HCT116 (cell line): Measurements from ENCODE around the gene ZNF423. TPM values are rescaled to one million over a fixed set of nuclear protein-coding genes. Genes with fewer than 3 reads are reported as not detected.

ENCODE experiments used
- ATAC-seq: fragments of 200-7000 bp; cut with Tn5 transposase; 2 replicates; pipeline ENCODE4 v1.9.1; 2020; ENCODE audit warnings: mild to moderate bottlenecking, moderate library complexity
- BruUV-seq: library from RNA; stranded (reverse); fragments of 400-500 nt; replicated peaks from 2 replicates; lab custom pipeline; 2021; lab: Mats Ljungman, UMichigan
- CTCF ChIA-PET: fragments of 300-600 bp; sonication (Branson Sonifier 250); formaldehyde crosslinking; loops from one replicate; lab custom pipeline; 2021; ENCODE audit warnings: antibody characterized with exemption; lab: Charles Lee
- POLR2A ChIA-PET: fragments of 300-600, 350-600 bp; sonication (Branson Sonifier 250); formaldehyde crosslinking; loops from one replicate; lab custom pipeline; 2021; ENCODE audit warnings: antibody characterized with exemption; lab: Charles Lee
- RAD21 ChIA-PET, 2 experiments: fragments of 300-600 bp; sonication (Branson Sonifier 250); formaldehyde crosslinking; loops; one replicate each; lab custom pipeline; 2023; ENCODE audit warnings: low total read pairs in 2 of 2; ENCODE audit not compliant: uncharacterized antibody in 2 of 2, unreplicated experiment in 2 of 2, low non-redundant PET in 1 of 2; lab: Charles Lee
- DNase-seq: peaks from one replicate; pipeline ENCODE4 v3.0.0-alpha.2; 2010; ENCODE audit warnings: low read depth, low spot score
- H2AFZ ChIP-seq: fragments of 200-600 bp; shearing (Covaris generic), sonication (generic); 2 replicates; pipeline ENCODE4 v1.6.1; 2017; ENCODE audit warnings: low read depth, mixed run types, mixed read lengths, antibody characterized with exemption, low read length; ENCODE audit not compliant: poor library complexity, severe bottlenecking
- H3K27ac ChIP-seq: 2 replicates; pipeline ENCODE4 v1.5.1; 2012; ENCODE audit warnings: low read depth, low read length
- H3K27me3 ChIP-seq: fragments of 200-600 bp; sonication (generic); 2 replicates; pipeline ENCODE4 v1.6.1; 2016; ENCODE audit warnings: mixed run types, low read length, mixed read lengths; ENCODE audit not compliant: insufficient read depth
- H3K36me3 ChIP-seq, 2 experiments: fragments of 200-500 bp in 1 of 2; fragments of 200-600 bp in 1 of 2; sonication (Bioruptor generic) in 1 of 2; sonication (generic) in 1 of 2; 2 replicates each; pipeline versions ENCODE4 v1.5.1 to v1.6.1; 2014 to 2016; ENCODE audit warnings: low read length in 2 of 2, inconsistent platforms in 1 of 2, mixed read lengths in 1 of 2, mixed run types in 1 of 2; ENCODE audit not compliant: insufficient read depth in 2 of 2, control insufficient read depth in 1 of 2
- H3K4me1 ChIP-seq, 2 experiments: fragments of 200-600 bp in 1 of 2; sonication (generic) in 1 of 2; 2 replicates each; pipeline versions ENCODE4 v1.5.1 to v1.6.1; 2012 to 2017; ENCODE audit warnings: low read length in 2 of 2, inconsistent platforms in 1 of 2, mild to moderate bottlenecking in 1 of 2, mixed read lengths in 1 of 2, mixed run types in 1 of 2, moderate library complexity in 1 of 2; ENCODE audit not compliant: insufficient read depth in 2 of 2, control insufficient read depth in 1 of 2
- H3K4me2 ChIP-seq: fragments of 200-600 bp; sonication (generic); 2 replicates; pipeline ENCODE4 v1.6.1; 2017; ENCODE audit warnings: mixed run types, low read length, mixed read lengths
- H3K4me3 ChIP-seq, 2 experiments: fragments of 200-600 bp in 1 of 2; sonication (generic) in 1 of 2; replicated peaks in 1 of 2; 2 replicates each; pipeline ENCODE4 v1.5.1; 2011 to 2016; ENCODE audit warnings: low read length in 2 of 2, control low read depth in 1 of 2, low read depth in 1 of 2, mild to moderate bottlenecking in 1 of 2, mixed read lengths in 1 of 2, mixed run types in 1 of 2
- H3K79me2 ChIP-seq: fragments of 200-600 bp; sonication (generic); 2 replicates; pipeline ENCODE4 v1.6.1; 2017; ENCODE audit warnings: mild to moderate bottlenecking, mixed run types, low read length, moderate library complexity, mixed read lengths; ENCODE audit not compliant: insufficient read depth
- H3K9ac ChIP-seq: fragments of 200-600 bp; sonication (generic); 2 replicates; pipeline ENCODE4 v1.6.1; 2016; ENCODE audit warnings: low read length, mixed read lengths
- H3K9me2 ChIP-seq: fragments of 200-600 bp; sonication (generic), shearing (Covaris generic); 2 replicates; pipeline ENCODE4 v1.6.1; 2017; ENCODE audit warnings: mixed run types, mild to moderate bottlenecking, moderate library complexity; ENCODE audit not compliant: insufficient read depth
- H3K9me3 ChIP-seq, 2 experiments: fragments of 200-500 bp in 1 of 2; fragments of 200-600 bp in 1 of 2; sonication (Bioruptor generic) in 1 of 2; sonication (generic) in 1 of 2; 2 replicates each; pipeline ENCODE4 v1.6.1; 2014 to 2017; ENCODE audit warnings: low read length in 2 of 2, mixed read lengths in 2 of 2, inconsistent platforms in 1 of 2, low read depth in 1 of 2, mild to moderate bottlenecking in 1 of 2, mixed run types in 1 of 2, moderate library complexity in 1 of 2; ENCODE audit not compliant: control insufficient read depth in 1 of 2, insufficient read depth in 1 of 2
- H4K20me1 ChIP-seq: fragments of 200-600 bp; sonication (generic), shearing (Covaris generic); 2 replicates; pipeline ENCODE4 v1.6.1; 2017; ENCODE audit warnings: mixed run types, mild to moderate bottlenecking, moderate library complexity; ENCODE audit not compliant: insufficient read depth
- ELF1 ChIP-seq: IDR thresholded peaks from 2 replicates; pipeline ENCODE4 v1.6.1; 2012; ENCODE audit warnings: low read depth, borderline replicate concordance
- EZH2phosphoT487 ChIP-seq: fragments of 200-600 bp; IDR thresholded peaks from 2 replicates; pipeline ENCODE4 v1.6.1; 2018; ENCODE audit warnings: antibody characterized with exemption, borderline replicate concordance
- POLR2AphosphoS5 ChIP-seq: IDR thresholded peaks from 2 replicates; pipeline ENCODE4 v1.6.1; 2011; ENCODE audit warnings: mild to moderate bottlenecking, low read depth, low read length, moderate library complexity
- RAD21 ChIP-seq: IDR thresholded peaks from 2 replicates; pipeline ENCODE4 v1.6.1; 2012; ENCODE audit warnings: low read depth, mild to moderate bottlenecking
- SIN3A ChIP-seq: IDR thresholded peaks from 2 replicates; pipeline ENCODE4 v1.6.1; 2012; ENCODE audit warnings: low read depth
- SP1 ChIP-seq: IDR thresholded peaks from 2 replicates; pipeline ENCODE4 v1.6.1; 2012; ENCODE audit warnings: low read depth
- TCF7L2 ChIP-seq: IDR thresholded peaks from 2 replicates; pipeline ENCODE4 v1.7.0; 2011; ENCODE audit warnings: borderline replicate concordance, inconsistent platforms; ENCODE audit not compliant: insufficient read depth, insufficient read length; ENCODE audit errors: extremely low read depth
- ZNF274 ChIP-seq: fragments of 200-500 bp; sonication (Bioruptor generic); IDR thresholded peaks from 2 replicates; pipeline ENCODE4 v1.6.1; 2014; ENCODE audit warnings: mild to moderate bottlenecking, low read depth, low read length, inconsistent platforms
- intact Hi-C: fragments of 100-400 bp; cut with micrococcal nuclease; formaldehyde crosslinking; loops from 2 replicates; pipeline ENCODE4 v1.10.0; 2022
- total RNA-seq: library from RNA; stranded (reverse); gene quantifications from one replicate; pipeline ENCODE4 v1.2.1, GENCODE V29; 2021; ENCODE audit not compliant: unreplicated experiment
- TF ChIP-seq, protein P1 (sequence below): IDR thresholded peaks from 2 replicates; pipeline ENCODE4 v1.6.1; 2011; ENCODE audit warnings: mild to moderate bottlenecking, low read length, moderate library complexity; ENCODE audit not compliant: insufficient replicate concordance; ENCODE audit errors: extremely low read depth

Gene ZNF423
- total RNA-seq, 1 experiment from 2014 or later: 0.22 TPM

DNA sequence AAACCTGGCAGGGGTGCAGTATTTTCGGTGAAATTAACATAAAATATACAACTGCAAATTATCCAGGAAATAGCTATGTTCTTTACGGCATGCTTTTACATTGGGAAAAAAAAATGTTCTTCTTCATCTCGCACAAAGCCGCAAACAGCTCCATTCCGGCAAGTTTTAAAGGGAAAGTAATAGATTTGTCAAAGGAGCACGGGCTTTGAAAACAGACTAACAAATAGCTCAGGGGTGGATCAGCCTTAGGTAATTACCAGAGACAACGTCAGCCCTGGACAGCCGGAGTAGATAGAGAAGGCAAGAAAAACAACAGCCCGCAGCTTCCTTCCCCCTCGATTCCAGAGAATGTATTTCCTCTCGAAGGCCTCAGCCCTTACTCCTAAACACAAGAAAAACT, 259.8 kb downstream of the ZNF423 start:
- Histone ChIP-seq H3K9me2 (no peaks in the 10 kb centered on the region), H3K9ac (no peak overlapping the region), H3K27me3 (peaks cover 31% of the 10 kb centered on the region), H3K27ac (no peak overlapping the region), H3K79me2 (no peaks in the 10 kb centered on the region), H2AFZ (no peak overlapping the region), H3K4me2 (no peak overlapping the region), H4K20me1 (no peaks in the 10 kb centered on the region), H3K4me3 (no peak overlapping the region), H3K4me1 (no peaks in the 10 kb centered on the region), H3K36me3 (no peaks in the 10 kb centered on the region), H3K9me3 (no peaks in the 10 kb centered on the region)
- intact Hi-C loops: no loop called here
- BruUV-seq: no TSS peak
- DNase-seq: no peak
- TF ChIP-seq SIN3A (no peak), TCF7L2 (no peak), ZNF274 (no peak), ELF1 (no peak), EZH2phosphoT487 (no peak), POLR2AphosphoS5 (no peak), RAD21 (no peak), SP1 (no peak)
- TF ChIP-seq, protein P1, sequence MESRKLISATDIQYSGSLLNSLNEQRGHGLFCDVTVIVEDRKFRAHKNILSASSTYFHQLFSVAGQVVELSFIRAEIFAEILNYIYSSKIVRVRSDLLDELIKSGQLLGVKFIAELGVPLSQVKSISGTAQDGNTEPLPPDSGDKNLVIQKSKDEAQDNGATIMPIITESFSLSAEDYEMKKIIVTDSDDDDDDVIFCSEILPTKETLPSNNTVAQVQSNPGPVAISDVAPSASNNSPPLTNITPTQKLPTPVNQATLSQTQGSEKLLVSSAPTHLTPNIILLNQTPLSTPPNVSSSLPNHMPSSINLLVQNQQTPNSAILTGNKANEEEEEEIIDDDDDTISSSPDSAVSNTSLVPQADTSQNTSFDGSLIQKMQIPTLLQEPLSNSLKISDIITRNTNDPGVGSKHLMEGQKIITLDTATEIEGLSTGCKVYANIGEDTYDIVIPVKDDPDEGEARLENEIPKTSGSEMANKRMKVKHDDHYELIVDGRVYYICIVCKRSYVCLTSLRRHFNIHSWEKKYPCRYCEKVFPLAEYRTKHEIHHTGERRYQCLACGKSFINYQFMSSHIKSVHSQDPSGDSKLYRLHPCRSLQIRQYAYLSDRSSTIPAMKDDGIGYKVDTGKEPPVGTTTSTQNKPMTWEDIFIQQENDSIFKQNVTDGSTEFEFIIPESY: no peak
- RAD21 ChIA-PET: no interaction called here
- POLR2A ChIA-PET: no interaction called here
- CTCF ChIA-PET: interaction anchor here (0.8 to 2.2 kb wide), 3 partner anchors 40 to 281 kb away, joined by 3 to 7 read pairs (median 3); no protein-coding TSS in a partner anchor
- ATAC-seq: no peak
